22Rv1 (cell line): ENCODE measurements around the gene KIRREL3.

Source experiments
- H3K27ac ChIP-seq: fragments of 450-650 bp; 2 replicates; pipeline ENCODE4 v1.5.1; 2017
- CTCF ChIP-seq: fragments of 450-650 bp; IDR thresholded peaks from 2 replicates; pipeline ENCODE4 v1.5.1; 2017; ENCODE audit warnings: mild to moderate bottlenecking
- ZFX ChIP-seq: fragments of 450-650 bp; IDR thresholded peaks from 2 replicates; pipeline ENCODE4 v1.6.1; 2017; ENCODE audit warnings: antibody characterized with exemption, borderline replicate concordance

KIRREL3 gene

GRCh38 chr11:126992065-126992803 is 8.3 kb downstream of the KIRREL3 start:
- no peak overlapping the region for H3K27ac ChIP-seq
- TF ChIP-seq ZFX = no peak
- no peak for TF ChIP-seq CTCF

DNA sequence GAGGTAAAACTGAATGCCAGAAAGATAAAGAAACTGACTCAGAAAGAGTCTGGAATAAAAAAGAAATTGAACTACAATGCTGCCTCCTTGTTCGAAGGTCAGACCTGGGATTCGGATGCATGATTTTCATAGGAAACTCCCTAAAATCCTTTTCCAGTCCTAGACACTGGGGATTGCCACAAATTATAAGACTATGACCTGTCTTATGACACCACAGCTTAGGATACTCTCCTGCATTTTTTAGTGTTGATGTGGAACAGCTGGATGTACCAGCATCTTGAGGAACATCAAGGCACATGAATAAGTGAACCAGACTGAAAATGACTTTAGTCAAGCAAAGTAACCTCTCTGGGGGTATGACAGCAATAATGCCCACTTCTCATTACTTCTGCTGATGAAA is 9.0 kb downstream of the KIRREL3 start:
- TF ChIP-seq CTCF (no peak), ZFX (no peak)
- no peak overlapping the region for H3K27ac ChIP-seq

DNA sequence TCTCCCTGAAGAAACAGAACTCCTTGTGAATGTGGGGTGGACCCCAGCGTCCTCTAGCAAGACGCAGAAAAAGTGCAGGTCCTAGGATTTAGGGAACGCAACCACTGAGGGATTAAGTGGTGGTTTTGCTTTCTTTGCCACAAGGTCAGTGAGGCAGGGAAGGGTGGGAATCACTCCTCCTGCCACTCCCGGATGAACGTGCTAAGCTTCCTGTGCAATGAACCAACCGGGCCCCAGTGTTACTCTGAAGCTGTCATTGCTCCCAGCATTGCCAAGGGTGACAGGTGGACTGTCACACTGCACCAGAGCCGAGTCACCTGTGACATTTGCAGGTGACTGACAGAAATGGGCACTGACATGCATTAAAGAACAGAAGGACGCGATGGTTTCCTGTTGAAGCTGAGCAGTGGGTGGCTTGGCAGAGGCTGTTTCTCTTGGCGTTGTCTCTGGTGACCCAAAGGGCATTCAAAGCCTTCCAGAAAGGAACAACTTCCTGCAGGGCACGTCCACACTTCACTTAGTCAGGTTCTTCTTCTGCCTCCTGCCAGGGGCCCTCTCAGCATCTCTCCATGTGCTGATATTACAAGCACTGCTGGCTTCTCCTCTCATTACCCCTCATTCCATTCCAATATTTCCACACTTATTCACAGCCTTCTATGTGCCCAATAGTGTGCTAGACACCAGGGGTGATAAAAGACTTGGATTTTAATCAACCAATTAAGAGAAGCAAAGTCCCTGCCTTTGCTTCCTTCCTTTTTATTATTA is 9.7 kb downstream of the KIRREL3 start:
- H3K27ac ChIP-seq = no peak overlapping the region
- peak; percentile 50 for TF ChIP-seq CTCF
- TF ChIP-seq ZFX = no peak

GRCh38 chr11:126989942-126990715 is 10.4 kb downstream of the KIRREL3 start:
- TF ChIP-seq CTCF (peak; percentile 92), ZFX (no peak)
- H3K27ac ChIP-seq = no peak overlapping the region

- TF ChIP-seq ZFX = no peak
- TF ChIP-seq CTCF = no peak
These were observed 11.9 kb downstream of the KIRREL3 start for GRCh38 chr11:126988655-126989054.

DNA sequence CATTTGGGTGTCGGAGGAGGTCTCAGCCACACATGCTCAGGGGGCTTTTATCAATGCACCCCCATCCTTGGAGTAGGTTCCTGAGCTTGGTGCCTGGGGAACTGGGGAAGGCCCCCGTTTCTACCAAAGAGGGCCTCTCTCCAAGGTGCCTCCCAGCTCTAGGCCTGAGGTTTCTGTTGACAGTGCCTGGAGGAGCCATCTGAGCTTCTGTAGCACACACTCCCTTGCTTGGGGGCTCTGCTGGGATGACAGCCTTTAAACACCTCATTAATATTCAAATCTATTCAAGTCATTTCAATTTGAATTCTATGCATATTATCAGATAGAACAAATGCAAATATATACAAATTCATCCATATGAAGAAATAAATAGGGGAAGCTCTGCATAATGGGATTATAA is 18.9 kb downstream of the KIRREL3 start:
- TF ChIP-seq ZFX (no peak), CTCF (no peak)

More at GRCh38 chr11:126988655-126989054, 11.9 kb downstream of the KIRREL3 start:
- no peak overlapping the region for H3K27ac ChIP-seq

More for the DNA sequence above, 18.9 kb downstream of the KIRREL3 start:
- H3K27ac ChIP-seq = no peak overlapping the region
